Progenitor cell of endocrine pancreas (in vitro differentiated cells): Measurements from ENCODE around the gene TAF5L. TPM values are rescaled to one million over a fixed set of nuclear protein-coding genes. Genes with fewer than 3 reads are reported as not detected.

Experiments
- DNase-seq: peaks from one replicate; pipeline ENCODE4 v3.0.0; 2021; ENCODE audit warnings: low spot score; ENCODE audit not compliant: unreplicated experiment
- H3K27ac Mint-ChIP-seq: 2 replicates; pipeline ENCODE4 v1.8.0; 2021; ENCODE audit warnings: mild to moderate bottlenecking, moderate library complexity, mixed read lengths
- H3K27me3 Mint-ChIP-seq: 2 replicates; pipeline ENCODE4 v1.8.0; 2021; ENCODE audit warnings: mixed read lengths
- H3K36me3 Mint-ChIP-seq: 2 replicates; pipeline ENCODE4 v1.8.0; 2022; ENCODE audit warnings: mixed read lengths; ENCODE audit not compliant: insufficient read depth
- H3K4me1 Mint-ChIP-seq: 2 replicates; pipeline ENCODE4 v1.8.0; 2021; ENCODE audit warnings: low read depth, mixed read lengths
- H3K4me3 Mint-ChIP-seq: 2 replicates; pipeline ENCODE4 v1.8.0; 2021; ENCODE audit warnings: low read depth, mild to moderate bottlenecking, moderate library complexity, mixed read lengths
- H3K9me3 Mint-ChIP-seq: 2 replicates; pipeline ENCODE4 v1.8.0; 2021; ENCODE audit warnings: low read depth, mixed read lengths
- CTCF ChIP-seq: fragments of 200-600 bp; sonication (generic); IDR thresholded peaks from one replicate; pipeline ENCODE4 v1.5.0; 2021; ENCODE audit warnings: antibody characterized with exemption, mild to moderate bottlenecking; ENCODE audit not compliant: unreplicated experiment
- total RNA-seq: library from RNA; stranded (reverse); gene quantifications from 2 replicates; pipeline ENCODE4 v1.2.1, GENCODE V29; 2021

The TAF5L gene
- total RNA-seq, 1 donor from 2014 or later = 21.0 TPM

DNA sequence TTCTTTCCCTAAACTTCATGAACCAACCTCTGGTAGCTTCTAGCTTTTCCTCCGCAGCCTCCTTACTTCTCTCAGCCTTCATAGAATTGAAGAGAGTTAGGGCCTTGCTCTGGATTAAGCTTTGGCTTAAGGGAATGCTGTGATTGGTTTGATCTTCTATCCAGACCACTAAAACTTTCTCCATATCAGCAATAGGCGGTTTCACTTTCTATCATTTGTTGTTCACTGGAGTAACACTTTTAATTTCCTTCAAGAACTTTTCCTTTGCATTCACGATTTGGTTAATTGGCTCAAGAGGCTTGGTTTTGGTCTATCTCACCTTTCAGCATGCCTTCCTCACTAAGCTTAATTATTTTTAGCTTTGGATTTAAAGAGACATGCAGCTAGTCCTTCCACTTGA lies 5.2 kb upstream of the TAF5L start:
- Mint-ChIP-seq H3K4me1 (peaks cover 11% of the 10 kb centered on the region), H3K9me3 (no peaks in the 10 kb centered on the region), H3K27me3 (no peaks in the 10 kb centered on the region), H3K4me3 (no peak overlapping the region), H3K36me3 (peaks cover 5% of the 10 kb centered on the region), H3K27ac (no peak overlapping the region)
- no peak for DNase-seq
- TF ChIP-seq CTCF = no peak

GRCh38 chr1:229629261-229629660 lies 3.3 kb upstream of the TAF5L start:
- Mint-ChIP-seq H3K36me3 (peaks cover 2% of the 10 kb centered on the region), H3K27ac (no peak overlapping the region), H3K4me1 (peaks cover 18% of the 10 kb centered on the region), H3K9me3 (no peaks in the 10 kb centered on the region), H3K4me3 (no peak overlapping the region), H3K27me3 (no peaks in the 10 kb centered on the region)
- DNase-seq = no peak
- TF ChIP-seq CTCF = no peak

GRCh38 chr1:229627003-229627402 lies 1.1 kb upstream of the TAF5L start:
- no peaks in the 10 kb centered on the region for H3K27me3 Mint-ChIP-seq
- H3K4me3 Mint-ChIP-seq = peak overlapping the region; percentile 94
- H3K27ac Mint-ChIP-seq = peak overlapping the region; percentile 97
- TF ChIP-seq CTCF = no peak
- peaks cover 4% of the 10 kb centered on the region for H3K36me3 Mint-ChIP-seq
- peaks cover 25% of the 10 kb centered on the region for H3K4me1 Mint-ChIP-seq
- DNase-seq = no peak
- no peaks in the 10 kb centered on the region for H3K9me3 Mint-ChIP-seq

DNA sequence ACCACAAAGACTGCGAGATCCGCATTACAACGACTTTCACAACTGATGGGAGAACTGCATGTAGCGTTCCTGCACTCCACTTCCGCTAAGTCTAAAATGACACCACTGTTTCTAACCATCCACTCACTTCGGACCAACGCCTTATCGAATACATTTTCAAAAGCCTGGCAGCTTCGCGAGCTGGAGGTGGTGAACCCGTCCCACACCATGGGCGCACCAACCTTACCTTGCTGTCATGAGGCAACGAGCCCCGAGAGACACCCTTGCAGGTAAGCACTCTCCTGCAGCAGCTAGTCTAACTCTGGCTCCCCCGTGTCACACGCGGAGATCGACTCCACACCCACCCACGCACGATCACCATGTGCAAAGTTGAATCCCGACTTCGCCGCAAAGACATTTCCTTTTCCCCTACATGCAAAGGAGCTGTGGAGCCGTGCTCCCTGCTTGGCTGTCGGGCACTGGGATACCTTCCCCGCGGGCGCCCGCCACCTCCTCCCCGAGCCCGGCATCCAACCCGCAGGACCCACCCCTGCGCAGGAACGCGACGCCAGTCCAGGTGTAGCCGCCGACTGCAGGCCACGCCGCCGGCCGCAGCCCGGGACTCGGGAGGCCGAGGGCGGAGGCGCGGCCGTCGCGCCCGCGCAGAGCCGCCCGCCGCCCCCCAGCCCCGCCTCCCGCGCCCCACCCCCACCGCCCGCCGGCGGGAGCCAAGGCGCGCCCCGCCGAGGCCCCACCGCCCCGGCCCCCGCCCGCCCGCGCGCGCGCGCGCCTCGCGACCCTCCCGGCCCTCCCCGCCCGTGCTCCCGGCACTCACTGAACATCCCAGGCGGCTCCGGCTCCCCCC lies 629 bp downstream of the TAF5L start:
- DNase-seq = peak; percentile 54
- no peaks in the 10 kb centered on the region for H3K27me3 Mint-ChIP-seq
- H3K27ac Mint-ChIP-seq = peak overlapping the region; percentile 95
- peaks cover 4% of the 10 kb centered on the region for H3K36me3 Mint-ChIP-seq
- H3K9me3 Mint-ChIP-seq = no peaks in the 10 kb centered on the region
- H3K4me1 Mint-ChIP-seq = peaks cover 25% of the 10 kb centered on the region
- peak overlapping the region; percentile 86 for H3K4me3 Mint-ChIP-seq
- no peak for TF ChIP-seq CTCF

- Mint-ChIP-seq H3K4me1 (peaks cover 25% of the 10 kb centered on the region), H3K36me3 (peaks cover 2% of the 10 kb centered on the region), H3K4me3 (peak overlapping the region; percentile 86), H3K27ac (peak overlapping the region; percentile 95), H3K27me3 (no peaks in the 10 kb centered on the region), H3K9me3 (no peaks in the 10 kb centered on the region)
- no peak for DNase-seq
- no peak for TF ChIP-seq CTCF
Observed at GRCh38 chr1:229624521-229625070, 1.3 kb downstream of the TAF5L start.
